Hypothalamus (tissue), 51 donors: Measurements from ENCODE around the gene PARD3B.

ENCODE experiments used
- DNase-seq, 51 donors: peaks; one replicate each; lab custom pipeline; 2025; lab: John Stamatoyannopoulos, UW

The PARD3B gene

DNA sequence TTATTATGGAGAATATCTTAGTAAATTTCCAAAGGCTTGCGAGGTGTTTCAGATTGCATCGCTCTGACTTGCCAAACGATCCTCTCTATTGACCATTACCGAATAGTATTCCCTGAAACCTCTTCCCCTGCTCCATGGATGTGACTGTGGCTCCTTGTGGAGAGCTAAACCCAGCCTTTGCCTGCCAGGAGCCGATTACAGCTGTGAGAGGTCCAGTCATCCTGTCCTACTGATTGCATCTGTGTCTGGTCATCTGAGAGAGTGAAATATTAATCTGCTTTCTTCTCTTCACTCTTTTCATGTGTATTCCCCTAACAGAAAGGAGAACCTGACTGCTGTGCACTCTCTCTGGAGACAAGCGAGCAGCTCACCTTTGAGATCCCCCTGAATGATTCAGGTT, 613.1 kb downstream of the PARD3B start:
- no peak for DNase-seq

DNA sequence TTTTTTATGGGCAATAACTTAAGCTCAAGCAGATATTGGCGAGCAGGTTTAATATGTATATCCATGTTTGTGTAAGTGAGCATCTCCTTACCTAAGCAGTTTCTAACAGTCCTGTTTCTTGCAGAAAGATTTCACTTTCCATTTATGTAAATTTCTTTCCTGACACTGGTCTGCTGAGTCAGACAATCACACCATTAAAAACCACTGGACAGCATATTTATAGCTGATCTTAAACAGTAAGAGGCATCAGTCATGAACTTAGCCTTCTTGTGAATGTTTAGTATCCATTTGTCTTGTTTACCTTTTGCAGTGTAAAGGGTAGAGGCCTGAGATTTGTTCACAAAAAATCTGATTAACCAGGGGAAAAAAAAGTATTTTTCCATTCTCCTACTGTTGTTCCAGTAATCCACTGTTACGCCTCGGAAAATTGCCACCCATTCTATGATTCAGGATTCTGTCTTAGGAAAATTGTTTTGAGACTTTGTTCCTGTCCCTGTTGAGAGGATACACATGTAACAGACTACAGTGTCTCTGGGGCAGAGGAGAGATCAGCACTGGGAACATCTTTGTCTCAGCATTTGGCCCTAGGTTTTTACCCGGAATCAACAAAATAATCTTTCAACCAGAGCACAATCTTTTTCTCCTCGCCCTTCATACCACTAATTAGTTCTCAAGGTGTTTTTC, 616.0 kb downstream of the PARD3B start:
- DNase-seq: no peak

DNA sequence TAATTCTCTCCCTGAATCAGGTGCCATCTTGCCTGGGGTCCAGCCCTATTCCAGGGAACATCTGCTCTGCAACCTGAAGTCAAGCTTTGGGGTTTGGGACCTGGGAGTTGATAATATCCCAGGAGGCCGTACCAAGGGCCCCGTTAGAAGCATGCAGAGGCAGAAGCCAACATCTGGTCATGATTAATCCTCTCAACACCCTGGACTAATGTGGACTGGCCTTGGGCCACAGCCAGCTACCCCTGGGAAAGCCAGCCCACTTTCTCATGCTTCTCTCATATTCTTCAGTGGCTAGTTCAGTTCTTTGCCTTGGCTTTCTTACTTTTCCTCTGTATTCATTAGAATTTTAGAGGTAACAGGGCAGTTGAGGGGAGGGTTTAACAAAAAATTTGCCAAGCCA, 621.5 kb downstream of the PARD3B start:
- DNase-seq: no peak

DNA sequence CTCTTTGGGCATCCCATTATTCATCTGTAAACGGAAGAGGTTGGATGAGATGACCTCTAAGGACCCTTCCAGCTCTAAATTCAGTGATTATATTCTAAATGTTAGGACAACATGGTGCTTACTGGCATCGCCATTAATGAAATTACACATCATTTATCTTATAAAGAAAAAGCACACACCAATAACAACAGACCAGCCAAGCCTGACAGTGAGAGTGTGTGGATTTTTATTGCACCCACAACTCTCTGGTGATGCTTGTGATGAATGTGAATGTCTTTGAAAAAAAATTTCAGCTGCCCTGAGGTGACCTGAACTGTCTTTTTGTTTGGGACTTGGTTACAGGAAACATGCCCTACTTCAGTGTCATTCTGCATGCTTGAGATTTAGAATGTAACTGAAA, 623.7 kb downstream of the PARD3B start:
- DNase-seq: no peak

DNA sequence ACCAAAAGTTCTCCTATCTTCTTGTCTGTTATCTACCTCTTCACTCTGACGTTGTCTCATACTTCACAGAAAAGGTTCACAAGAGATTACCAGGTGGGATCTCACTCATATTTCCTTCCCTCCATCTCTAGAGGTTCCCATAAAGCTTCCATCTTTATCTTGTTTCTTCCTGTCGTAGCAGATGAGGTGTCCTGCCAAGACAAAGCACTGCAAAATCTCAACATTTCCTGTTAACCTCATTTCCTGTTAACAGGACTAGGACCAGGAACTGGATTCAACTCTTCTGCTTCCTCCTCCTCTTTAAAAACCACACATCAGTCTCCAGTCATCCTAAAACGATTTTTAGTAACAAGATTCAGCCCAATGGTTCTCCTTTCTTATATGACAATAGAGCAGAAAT, 624.2 kb downstream of the PARD3B start:
- no peak for DNase-seq

DNA sequence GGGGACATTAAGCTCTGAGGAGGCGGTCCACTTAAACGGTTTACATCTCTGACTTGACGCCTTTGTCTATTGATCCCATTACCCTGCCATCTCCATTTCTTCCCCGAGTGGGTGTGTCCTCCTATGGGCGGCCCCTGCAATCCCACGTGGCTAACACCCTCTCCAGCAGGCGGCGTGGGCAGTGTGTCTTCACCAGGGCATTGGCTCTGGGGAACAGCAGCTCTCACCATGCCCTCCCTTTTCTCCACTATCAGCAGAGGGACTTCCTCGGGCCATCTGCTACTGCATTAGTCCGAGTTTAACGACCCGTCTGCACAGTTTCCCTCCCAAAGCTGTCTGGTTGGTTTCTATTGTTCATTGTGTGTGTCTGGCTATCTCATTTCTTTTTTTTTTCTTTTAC, 625.1 kb downstream of the PARD3B start:
- no peak for DNase-seq

DNA sequence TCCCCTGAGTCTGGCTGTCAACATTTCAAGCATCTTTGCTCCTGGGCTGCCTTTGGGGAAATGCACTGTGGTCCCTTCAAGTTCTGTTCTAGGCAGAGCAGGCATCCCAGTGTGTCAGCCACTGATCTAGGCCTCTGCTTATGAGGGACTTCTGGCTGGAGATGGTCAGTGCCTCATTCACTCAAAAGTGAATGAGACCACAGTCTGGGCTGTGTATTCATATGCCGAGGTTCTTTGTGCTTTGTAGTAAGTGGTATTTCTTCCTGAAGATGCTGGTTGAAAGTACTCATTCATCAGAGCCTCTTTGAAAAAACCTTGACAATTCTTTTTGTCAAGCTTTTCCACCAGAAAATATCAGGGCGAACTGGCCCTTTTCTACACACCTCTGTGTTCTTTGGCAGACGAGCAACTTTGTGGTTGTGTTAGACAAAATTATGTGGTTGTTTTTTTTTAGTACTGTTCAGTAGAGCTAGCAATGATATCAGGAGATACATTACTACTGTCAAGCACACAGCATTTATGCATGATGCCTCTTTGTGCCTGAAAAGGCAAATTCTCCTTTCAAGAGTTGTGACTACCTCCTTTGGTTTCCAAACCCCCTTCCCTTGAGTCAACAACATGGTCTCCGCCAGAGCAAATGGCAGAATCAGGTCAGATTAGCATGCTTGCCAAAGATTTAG, 626.1 kb downstream of the PARD3B start:
- no peak for DNase-seq

DNA sequence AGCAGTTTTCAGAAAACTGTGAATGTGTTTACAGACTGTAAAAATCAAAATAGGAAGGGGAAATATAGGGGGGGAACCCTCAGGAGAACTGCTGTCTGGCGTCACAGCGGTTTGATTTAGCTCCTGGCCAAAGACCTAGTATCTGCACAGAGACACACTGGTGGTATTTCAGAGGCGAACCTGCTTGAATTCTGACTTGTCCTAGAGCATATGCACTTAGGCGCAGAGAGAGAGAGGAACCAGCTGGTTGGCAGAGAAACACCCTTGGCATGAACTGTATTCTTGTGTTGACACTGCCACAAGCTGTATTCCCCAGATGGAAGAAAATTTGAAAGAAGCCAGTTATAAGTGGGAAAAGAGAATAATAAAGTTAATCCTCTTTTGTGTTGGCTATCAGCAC, 630.6 kb downstream of the PARD3B start:
- no peak for DNase-seq

DNA sequence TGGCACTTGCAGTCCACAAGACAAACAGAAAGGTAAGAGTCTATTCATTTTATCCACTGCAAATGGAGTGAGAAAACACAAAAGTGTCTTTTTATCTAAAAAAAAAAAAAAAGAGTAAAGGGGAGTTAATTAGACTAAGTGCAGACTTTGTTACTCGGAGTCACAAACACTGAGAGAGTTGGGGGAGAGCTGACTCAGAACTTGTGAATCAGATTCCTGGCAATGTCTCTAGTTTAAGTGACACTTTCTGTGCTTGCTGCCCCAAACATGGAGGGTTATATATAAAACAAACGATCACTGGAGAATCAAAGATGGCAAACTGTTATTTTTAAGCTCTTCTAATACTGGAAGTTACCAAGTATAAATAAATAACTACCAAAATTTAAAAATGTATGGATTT, 631.3 kb downstream of the PARD3B start:
- DNase-seq: no peak

DNA sequence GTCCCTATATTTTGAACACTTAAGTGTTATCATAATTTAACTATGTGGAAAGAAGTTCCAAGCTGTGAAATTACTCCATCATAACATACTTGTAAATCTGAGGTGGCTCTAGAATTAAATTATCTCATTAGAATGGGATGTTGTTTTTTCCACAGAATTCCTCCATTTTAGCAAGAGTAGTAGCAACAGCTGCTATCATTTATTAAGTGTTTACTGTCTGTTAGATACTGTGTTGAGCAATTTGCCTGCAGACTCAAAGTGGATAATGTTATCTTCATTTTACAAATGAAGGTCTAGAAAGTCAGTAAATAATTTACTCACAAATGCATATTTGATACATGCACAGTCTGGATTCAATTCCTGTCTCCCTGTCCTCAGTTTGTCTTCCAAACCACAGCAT, 632.3 kb downstream of the PARD3B start:
- no peak for DNase-seq

DNA sequence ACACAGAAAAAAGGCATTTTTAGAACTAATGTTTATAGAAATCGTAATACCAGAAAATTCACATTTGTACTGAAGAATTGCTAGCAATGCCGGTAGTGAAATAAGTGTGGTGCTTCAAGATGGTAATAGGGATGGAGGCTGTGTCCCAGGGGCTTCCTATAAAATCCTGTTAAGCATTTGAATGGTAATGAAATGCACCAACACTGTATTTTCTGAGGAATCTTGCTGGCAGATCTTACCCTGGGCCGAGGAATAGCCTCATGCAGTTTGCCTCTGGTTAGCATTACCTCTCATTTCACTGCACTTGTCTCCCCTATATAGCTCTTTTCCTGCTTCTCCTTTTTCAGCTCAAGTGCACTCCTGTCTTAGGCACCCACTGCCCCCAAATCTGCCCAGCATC, 635.5 kb downstream of the PARD3B start:
- no peak for DNase-seq

DNA sequence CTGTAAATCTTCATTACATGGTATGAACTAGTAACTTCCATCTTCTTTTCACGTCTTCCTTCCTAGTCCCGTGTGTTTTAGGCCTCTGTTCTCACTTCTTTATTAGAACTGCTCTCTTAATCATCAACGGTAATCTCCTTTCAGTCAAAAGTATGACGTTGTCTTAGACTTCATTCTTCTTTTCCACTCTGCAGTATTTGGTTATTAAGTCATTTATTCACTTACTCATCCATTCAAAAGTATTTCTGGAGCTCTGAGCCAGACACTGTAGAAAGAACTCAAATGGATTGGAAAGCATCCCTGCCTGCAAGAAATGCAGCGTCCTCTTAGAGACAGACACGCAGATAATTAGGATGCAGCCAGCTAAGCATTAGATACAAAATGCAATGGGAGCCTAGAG, 642.5 kb downstream of the PARD3B start:
- no peak for DNase-seq

DNA sequence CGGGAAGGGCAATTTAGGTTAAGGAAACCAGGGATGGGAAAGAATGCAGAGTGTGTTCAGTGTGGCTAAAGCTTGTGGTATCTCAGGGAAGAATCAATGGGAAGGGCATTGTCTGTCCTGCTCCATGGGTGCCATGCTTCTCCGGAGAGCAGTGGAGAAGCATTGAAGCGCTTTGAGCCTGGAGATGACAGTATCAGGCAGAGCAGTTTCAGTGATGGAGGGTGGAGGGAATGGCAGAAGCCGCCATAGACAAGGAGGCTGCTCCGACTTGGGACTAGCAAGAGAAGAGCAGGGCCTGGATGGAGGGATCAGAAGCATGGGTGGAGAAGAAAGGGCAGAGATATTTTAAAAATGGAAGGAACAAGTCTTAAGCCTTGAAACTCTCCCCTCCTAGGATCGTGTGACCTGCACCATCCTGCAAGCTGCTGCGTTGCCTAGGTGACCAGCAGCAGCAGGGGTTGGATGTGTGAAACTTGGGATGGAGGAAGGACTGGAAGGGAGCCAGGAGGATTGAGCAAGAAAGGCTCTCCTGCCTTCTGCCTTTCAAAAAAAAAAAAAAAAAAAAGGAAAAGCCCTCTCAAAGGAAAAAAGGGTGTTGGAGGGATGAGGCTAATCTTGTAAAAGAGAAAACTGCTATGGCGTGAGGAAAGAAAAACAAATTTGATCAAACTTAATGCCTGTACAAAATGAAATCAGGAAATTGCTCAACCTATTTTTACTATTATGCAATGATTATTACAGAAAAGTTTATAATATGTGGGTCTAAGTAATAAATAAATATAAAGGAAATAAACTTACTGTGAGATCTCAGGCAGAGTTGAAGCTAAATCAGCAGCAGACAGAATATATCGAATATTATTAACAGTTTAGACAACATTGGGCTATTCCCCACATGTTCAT, 643.2 kb downstream of the PARD3B start:
- DNase-seq: peak in 35 of 51 donors; percentile 1 to 60 (median 27)

DNA sequence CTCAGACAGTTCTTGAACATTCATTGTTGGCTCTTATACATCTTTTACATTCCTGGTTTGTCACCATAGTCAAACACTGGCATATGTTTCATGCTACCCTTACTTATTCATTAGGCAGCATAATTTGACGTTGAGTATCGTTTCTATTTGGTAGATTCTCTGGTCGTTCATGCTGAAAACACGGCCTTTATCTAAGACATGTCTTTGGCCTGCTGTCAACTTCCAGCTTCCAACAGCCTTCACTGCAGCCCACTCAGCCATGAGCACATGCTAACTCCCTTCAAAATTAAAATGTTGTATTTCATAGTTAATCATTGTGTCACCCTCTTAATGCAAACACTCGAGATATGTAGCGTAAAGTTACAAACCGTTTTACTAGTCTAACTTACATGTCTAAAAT, 644.0 kb downstream of the PARD3B start:
- DNase-seq: no peak

DNA sequence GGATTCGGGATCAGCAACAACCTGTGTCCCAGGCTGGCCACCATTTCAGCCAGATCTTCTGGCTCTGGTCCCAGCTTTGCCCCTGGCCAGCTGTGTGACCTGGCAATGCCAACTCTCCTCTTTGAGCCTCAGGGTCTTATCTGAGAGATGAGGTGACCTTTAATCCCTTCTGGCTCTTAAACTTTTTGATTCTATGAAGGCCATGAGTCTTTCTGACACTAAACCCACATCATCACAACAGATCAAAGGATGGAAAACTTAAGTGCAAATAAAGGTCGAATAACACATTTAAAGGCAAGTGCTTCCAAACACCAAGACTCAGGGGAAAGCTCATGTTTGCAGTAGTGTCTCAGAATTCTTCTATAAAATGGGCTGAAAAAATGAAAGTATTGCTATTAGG, 645.3 kb downstream of the PARD3B start:
- DNase-seq: no peak

DNA sequence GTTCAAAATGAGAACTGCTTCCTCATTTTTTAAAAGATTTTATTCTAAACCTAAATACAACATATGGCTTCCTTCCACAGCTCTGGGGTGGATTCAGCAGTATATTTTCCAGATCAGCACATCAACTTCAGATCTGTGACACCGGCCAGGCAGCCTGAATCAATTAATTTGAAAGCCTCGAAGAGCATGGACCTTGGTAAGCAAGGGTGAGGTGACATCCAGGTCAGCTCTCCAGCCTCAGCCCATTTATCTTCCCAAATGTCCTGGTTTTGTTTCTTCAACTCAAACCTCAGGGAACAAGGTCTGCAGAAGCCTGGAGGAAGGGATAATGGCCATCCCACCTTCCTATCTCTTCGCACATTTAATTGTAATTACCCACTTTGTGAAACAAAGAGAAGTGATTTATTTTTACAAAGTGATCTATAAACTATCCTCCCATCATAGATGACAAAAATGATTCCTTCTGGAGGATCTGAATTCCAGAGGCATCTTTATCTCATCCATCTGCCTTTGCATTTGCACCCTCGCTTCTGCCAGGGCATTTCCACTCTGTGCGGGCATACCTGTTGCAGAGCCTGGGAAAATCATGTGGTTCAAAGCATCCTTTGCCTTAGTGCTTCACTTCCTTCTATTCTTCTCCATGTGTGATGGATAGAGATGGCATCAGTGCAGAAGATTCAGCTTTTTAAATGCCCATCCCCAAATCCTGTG, 648.0 kb downstream of the PARD3B start:
- no peak for DNase-seq

DNA sequence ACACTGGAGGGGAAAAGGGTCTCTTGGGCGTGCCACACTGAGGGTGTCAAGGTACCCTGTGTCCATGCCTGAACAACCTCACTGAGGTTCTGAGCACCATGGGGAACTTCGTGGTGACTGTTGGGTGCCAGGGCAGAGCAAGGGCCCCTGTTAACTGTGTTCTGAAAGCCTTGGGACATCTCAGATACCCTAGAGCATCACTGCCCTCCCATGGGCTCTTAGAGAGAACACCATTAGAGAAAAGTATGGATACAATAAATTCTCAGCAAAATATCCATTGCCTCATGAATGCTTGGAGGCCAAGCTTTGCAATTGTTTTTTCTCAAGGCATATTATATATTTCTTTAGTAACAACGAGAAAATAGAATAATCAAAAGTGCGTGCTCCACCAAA, 648.6 kb downstream of the PARD3B start:
- DNase-seq: no peak

DNA sequence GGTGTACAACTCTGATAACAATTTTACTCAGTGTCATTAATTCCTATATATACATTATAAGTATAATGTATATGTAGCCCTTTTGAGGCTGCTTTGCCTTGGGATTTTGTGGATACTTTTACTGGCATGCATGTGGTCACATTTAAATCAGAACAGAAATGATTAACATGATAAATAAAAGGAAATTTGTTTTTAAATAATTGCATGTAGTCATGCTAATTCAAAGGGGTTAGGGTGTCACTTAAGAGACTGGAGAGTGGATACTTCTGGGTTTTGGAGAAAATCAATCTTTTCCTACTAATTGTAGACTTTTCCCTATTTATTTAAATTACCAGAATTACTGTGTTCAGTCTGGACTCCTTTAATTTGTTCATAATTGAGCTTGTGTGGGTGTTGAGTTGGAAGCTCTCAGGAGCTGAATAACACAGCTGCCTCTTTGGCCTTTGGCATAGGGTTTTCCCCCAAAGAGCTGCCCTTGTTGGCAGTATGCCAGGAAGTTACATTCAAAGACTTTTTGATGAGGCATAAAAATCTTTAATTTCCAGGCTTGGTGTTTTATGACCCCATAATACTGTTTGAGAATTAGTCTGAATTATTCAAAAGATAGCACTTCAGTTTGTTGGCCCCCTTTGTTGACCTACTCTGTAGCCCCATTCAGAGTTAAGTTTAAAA, 652.3 kb downstream of the PARD3B start:
- DNase-seq: no peak

DNA sequence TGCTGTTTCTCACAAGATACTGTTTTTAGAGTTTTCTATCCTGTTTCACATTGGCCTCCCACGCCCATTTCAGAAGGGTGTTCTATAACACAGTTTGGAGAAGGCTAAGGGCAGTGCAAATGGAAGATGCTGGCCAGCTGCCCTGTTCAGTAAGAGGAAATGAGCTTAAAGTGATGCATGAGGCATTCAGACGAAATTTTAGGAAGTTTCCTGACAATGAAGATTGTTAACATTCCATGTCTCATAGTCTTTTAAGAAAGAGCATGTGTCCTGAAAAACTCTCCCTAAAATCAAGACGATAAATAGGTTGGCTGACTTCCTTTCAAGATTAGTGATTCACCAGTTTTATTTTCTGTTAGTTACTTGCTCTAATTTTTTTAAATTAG, 652.9 kb downstream of the PARD3B start:
- no peak for DNase-seq

DNA sequence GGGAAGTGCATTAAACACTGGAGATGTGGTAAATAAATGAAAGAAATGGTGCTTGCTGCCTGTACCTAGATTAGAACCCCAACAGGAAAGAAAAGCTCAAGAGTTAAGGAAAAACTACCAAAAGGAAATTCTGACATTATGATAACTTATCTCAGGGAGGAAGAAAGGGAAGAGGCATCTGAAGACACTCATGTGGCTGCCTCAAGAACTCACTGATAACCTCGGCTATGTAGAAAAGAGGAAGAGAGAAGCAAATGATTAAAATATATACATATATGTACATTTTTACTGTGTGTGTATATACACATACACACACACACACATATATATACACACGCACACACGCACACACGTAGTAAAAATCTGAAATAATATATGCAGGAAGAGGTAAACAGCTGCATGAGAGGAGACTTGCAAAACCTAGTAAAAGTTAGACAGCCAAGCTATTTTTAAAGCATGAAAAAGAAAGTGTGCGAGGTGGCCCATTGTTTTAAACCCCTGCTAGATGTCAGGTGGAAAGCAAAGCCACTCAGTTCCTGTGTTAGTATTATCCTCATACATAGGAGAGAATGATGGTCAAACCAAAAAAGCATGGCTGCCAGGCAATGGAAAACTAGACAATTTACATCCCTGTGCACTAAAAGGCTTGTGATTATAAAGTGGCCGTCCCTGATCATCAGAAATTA, 654.0 kb downstream of the PARD3B start:
- no peak for DNase-seq
